Liver (tissue), 9 donors: Measurements from ENCODE around the gene PIEZO1. TPM values are rescaled to one million over a fixed set of nuclear protein-coding genes. Genes with fewer than 3 reads are reported as not detected.

Source experiments
- DNase-seq: peaks from one replicate; pipeline ENCODE4 v3.0.0-alpha.2; 2017; ENCODE audit warnings: low spot score
- H3K27ac ChIP-seq, 2 donors: one replicate each; pipeline ENCODE4 v1.7.0; 2013; ENCODE audit warnings: inconsistent platforms in 2 of 2, low read length in 2 of 2, control low read depth in 1 of 2, low read depth in 1 of 2, mild to moderate bottlenecking in 1 of 2
- H3K27me3 ChIP-seq, 4 donors: one replicate each; pipeline versions ENCODE4 v1.6.1 to v1.7.0; 2013; ENCODE audit warnings: low read length in 3 of 4, inconsistent platforms in 1 of 4, mild to moderate bottlenecking in 1 of 4, moderate library complexity in 1 of 4; ENCODE audit not compliant: control insufficient read depth in 4 of 4, insufficient read depth in 4 of 4
- H3K36me3 ChIP-seq, 4 donors: one replicate each; pipeline versions ENCODE4 v1.6.1 to v1.7.0; 2013; ENCODE audit warnings: low read length in 3 of 4, mild to moderate bottlenecking in 3 of 4, low read depth in 1 of 4, moderate library complexity in 1 of 4; ENCODE audit not compliant: control insufficient read depth in 4 of 4, insufficient read depth in 3 of 4
- H3K4me1 ChIP-seq, 4 donors: one replicate each; pipeline versions ENCODE4 v1.6.1 to v1.7.0; 2013; ENCODE audit warnings: low read length in 3 of 4, mild to moderate bottlenecking in 3 of 4, moderate library complexity in 1 of 4; ENCODE audit not compliant: control insufficient read depth in 4 of 4, insufficient read depth in 4 of 4
- H3K4me3 ChIP-seq, 3 donors: one replicate each; pipeline versions ENCODE4 v1.6.1 to v1.7.0; 2013; ENCODE audit warnings: low read length in 3 of 3, control low read depth in 1 of 3, low read depth in 1 of 3, mild to moderate bottlenecking in 1 of 3
- H3K9ac ChIP-seq, 2 donors: one replicate each; pipeline ENCODE4 v1.7.0; 2013; ENCODE audit warnings: low read length in 2 of 2, mild to moderate bottlenecking in 2 of 2, moderate library complexity in 2 of 2, control low read depth in 1 of 2, low read depth in 1 of 2
- H3K9me3 ChIP-seq, 4 donors: one replicate each; pipeline versions ENCODE4 v1.6.1 to v1.7.0; 2013; ENCODE audit warnings: low read length in 3 of 4; ENCODE audit not compliant: control insufficient read depth in 4 of 4
- ATF3 ChIP-seq: IDR thresholded peaks from 2 replicates; pipeline ENCODE4 v1.6.1; 2016; ENCODE audit warnings: antibody characterized with exemption
- EGR1 ChIP-seq, 2 donors: IDR thresholded peaks; 2 replicates each; pipeline ENCODE4 v1.6.1; 2016 to 2018; ENCODE audit warnings: antibody characterized with exemption in 2 of 2, low read depth in 2 of 2
- FOXA1 ChIP-seq: IDR thresholded peaks from 2 replicates; pipeline ENCODE4 v1.6.1; 2016; ENCODE audit warnings: antibody characterized with exemption
- GABPA ChIP-seq, 2 donors: IDR thresholded peaks in 1 of 2; conservative IDR thresholded peaks in 1 of 2; 2 replicates each; pipeline ENCODE4 v1.6.1; 2016; ENCODE audit warnings: antibody characterized with exemption in 2 of 2, mild to moderate bottlenecking in 1 of 2, moderate library complexity in 1 of 2
- HNF4A ChIP-seq, 2 donors: conservative IDR thresholded peaks; 2 replicates each; pipeline ENCODE4 v1.6.1; 2016; ENCODE audit warnings: antibody characterized with exemption in 2 of 2, mild to moderate bottlenecking in 2 of 2
- HNF4G ChIP-seq: IDR thresholded peaks from 2 replicates; pipeline ENCODE4 v1.6.1; 2016; ENCODE audit warnings: antibody characterized with exemption
- JUND ChIP-seq, 2 donors: IDR thresholded peaks; 2 replicates each; pipeline ENCODE4 v1.6.1; 2016; ENCODE audit warnings: antibody characterized with exemption in 2 of 2
- NR2F2 ChIP-seq: IDR thresholded peaks from 2 replicates; pipeline ENCODE4 v1.6.1; 2016; ENCODE audit warnings: antibody characterized with exemption
- RAD21 ChIP-seq, 2 donors: IDR thresholded peaks; 2 replicates each; pipeline ENCODE4 v1.6.1; 2016; ENCODE audit warnings: antibody characterized with exemption in 2 of 2, mild to moderate bottlenecking in 2 of 2
- REST ChIP-seq: IDR thresholded peaks from 2 replicates; pipeline ENCODE4 v1.6.1; 2016; ENCODE audit warnings: antibody characterized with exemption, mild to moderate bottlenecking
- RXRA ChIP-seq, 2 donors: IDR thresholded peaks; 2 replicates each; pipeline ENCODE4 v1.6.1; 2017 to 2018; ENCODE audit warnings: antibody characterized with exemption in 2 of 2, mild to moderate bottlenecking in 1 of 2
- SP1 ChIP-seq: IDR thresholded peaks from 2 replicates; pipeline ENCODE4 v1.6.1; 2018; ENCODE audit warnings: antibody characterized with exemption, mild to moderate bottlenecking
- TAF1 ChIP-seq: conservative IDR thresholded peaks from 2 replicates; pipeline ENCODE4 v1.6.1; 2016; ENCODE audit warnings: antibody characterized with exemption, mild to moderate bottlenecking
- ZBTB33 ChIP-seq: IDR thresholded peaks from 2 replicates; pipeline ENCODE4 v1.6.1; 2016; ENCODE audit warnings: antibody characterized with exemption
- WGBS: extraction: QIAGEN DNeasy Blood & Tissue Kit; methylation state at CpG from one replicate; pipeline ENCODE4 v1.1.7; 2013; 5-methylcytosine and 5-hydroxymethylcytosine counted together
- polyA plus RNA-seq, 2 donors: library from polyadenylated mRNA; stranded (reverse) in 1 of 2; unstranded in 1 of 2; fragments of 200-250 nt in 1 of 2; fragments of >200 nt in 1 of 2; fragmentation: Nextera tagmentation in 1 of 2; extraction: Ambion mirVana in 1 of 2; gene quantifications; one replicate each; pipeline versions ENCODE4 v1.2.1 to v1.2.3, GENCODE V29; 2013 to 2015
- total RNA-seq, 2 donors: library from RNA; depleted of rRNA; stranded (reverse); fragments of >200 nt; gene quantifications; one replicate each; pipeline ENCODE4 v1.2.3, GENCODE V29; 2014
- TF ChIP-seq, protein P1 (sequence below): IDR thresholded peaks from 2 replicates; pipeline ENCODE4 v1.6.1; 2016; ENCODE audit warnings: antibody characterized with exemption
- donor health status: healthy.
- donor health status: healthy.
- donor health status: healthy.
- donor health status: healthy.
- donor health status: healthy.

PIEZO1 gene
- total and polyA plus RNA-seq, 4 donors = 15.3 to 74.7 (median 59.2) TPM

GRCh38 chr16:88738151-88739084 is 46.6 kb downstream of the PIEZO1 start:
- Histone ChIP-seq H3K27ac (no peak overlapping the region), H3K4me1 (peaks cover 0 to 3% (median 1%) of the 10 kb centered on the region in 4 donors), H3K9ac (no peak overlapping the region), H3K27me3 (no peaks in the 10 kb centered on the region), H3K36me3 (peaks cover 4 to 41% (median 17%) of the 10 kb centered on the region in 4 donors), H3K9me3 (no peaks in the 10 kb centered on the region), H3K4me3 (no peak overlapping the region)
- DNase-seq = no peak
- WGBS = 84% methylated on average over 41 of the region's 41 CpGs
- no peak for TF ChIP-seq SP1
- no peak for TF ChIP-seq HNF4A (conservative IDR thresholded peaks at IDR 0.05)
- TF ChIP-seq ATF3 = no peak
- no peak for TF ChIP-seq NR2F2
- no peak for TF ChIP-seq JUND (IDR thresholded peaks at IDR 0.05)
- no peak for TF ChIP-seq RAD21 (IDR thresholded peaks at IDR 0.05)
- TF ChIP-seq GABPA (IDR thresholded peaks at IDR 0.05 in 1 of 2, conservative IDR thresholded peaks at IDR 0.05 in 1 of 2) = no peak
- TF ChIP-seq HNF4G = no peak
- no peak for TF ChIP-seq ZBTB33
- TF ChIP-seq TAF1 = no peak
- no peak for TF ChIP-seq FOXA1
- TF ChIP-seq EGR1 (IDR thresholded peaks at IDR 0.05; ENCODE audit: low read depth in 2 of 2) = no peak
- TF ChIP-seq RXRA (IDR thresholded peaks at IDR 0.05) = no peak
- TF ChIP-seq REST = no peak
- TF ChIP-seq, protein P1, sequence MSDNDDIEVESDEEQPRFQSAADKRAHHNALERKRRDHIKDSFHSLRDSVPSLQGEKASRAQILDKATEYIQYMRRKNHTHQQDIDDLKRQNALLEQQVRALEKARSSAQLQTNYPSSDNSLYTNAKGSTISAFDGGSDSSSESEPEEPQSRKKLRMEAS = no peak
